Renal pelvis (tissue), 4 donors: ENCODE results near the gene RPTOR. TPM values are rescaled to one million over a fixed set of nuclear protein-coding genes. Genes with fewer than 3 reads are reported as not detected.
"Not testable (repeated sequence)": the region's sequence is repeated elsewhere in the genome, so short reads cannot be mapped to it uniquely, and the experiment has no call there.

Experiments used
- DNase-seq: peaks from one replicate; pipeline ENCODE4 v3.0.0-alpha.2; 2013
- polyA plus RNA-seq, 3 donors: library from polyadenylated mRNA; unstranded; fragments of 120-200 nt; gene quantifications; one replicate each; pipeline ENCODE4 v1.2.1, GENCODE V29; 2013; ENCODE audit not compliant: insufficient read length in 3 of 3

The RPTOR gene
- polyA plus RNA-seq, 3 donors = 20.7 to 25.0 (median 22.9) TPM

- no peak for DNase-seq
Measured at GRCh38 chr17:80612997-80613731, 68.5 kb downstream of the RPTOR start.

- no peak for DNase-seq
Measured at GRCh38 chr17:80613732-80614071, 69.1 kb downstream of the RPTOR start.

- DNase-seq = no peak
Measured at GRCh38 chr17:80614332-80615047, 69.9 kb downstream of the RPTOR start.

GRCh38 chr17:80615376-80615775, 70.7 kb downstream of the RPTOR start:
- no peak for DNase-seq

- no peak for DNase-seq
Measured at GRCh38 chr17:80616705-80617104, 72.1 kb downstream of the RPTOR start.

- DNase-seq = no peak
Measured at GRCh38 chr17:80618304-80618703, 73.7 kb downstream of the RPTOR start.

- no peak for DNase-seq
Measured at GRCh38 chr17:80619535-80620235, 75.0 kb downstream of the RPTOR start.

- DNase-seq = no peak
Measured at GRCh38 chr17:80621335-80621996, 76.8 kb downstream of the RPTOR start.

GRCh38 chr17:80621997-80622357, 77.3 kb downstream of the RPTOR start:
- no peak for DNase-seq

- no peak for DNase-seq
Measured at GRCh38 chr17:80624864-80625263, 80.2 kb downstream of the RPTOR start.

- DNase-seq = no peak
Measured at GRCh38 chr17:80625627-80626026, 81.0 kb downstream of the RPTOR start.

GRCh38 chr17:80628881-80629280, 84.2 kb downstream of the RPTOR start:
- DNase-seq = not testable (repeated sequence)

GRCh38 chr17:80629298-80630028, 84.8 kb downstream of the RPTOR start:
- no peak for DNase-seq

GRCh38 chr17:80630560-80631120, 86.0 kb downstream of the RPTOR start:
- DNase-seq = no peak

GRCh38 chr17:80631142-80632045, 86.8 kb downstream of the RPTOR start:
- DNase-seq = no peak

GRCh38 chr17:80632046-80632581, 87.5 kb downstream of the RPTOR start:
- DNase-seq = no peak

- DNase-seq = peak; percentile 62
Measured at GRCh38 chr17:80633207-80633606, 88.6 kb downstream of the RPTOR start.

- DNase-seq = no peak
Measured at GRCh38 chr17:80633994-80634566, 89.4 kb downstream of the RPTOR start.

- DNase-seq = no peak
Measured at GRCh38 chr17:80636361-80637018, 91.9 kb downstream of the RPTOR start.
